Panc1 (cell line): ENCODE results near the gene CYP26C1. TPM values are rescaled to one million over a fixed set of nuclear protein-coding genes. Genes with fewer than 3 reads are reported as not detected.

Experiments
- ATAC-seq: fragments of 200-7000 bp; cut with Tn5 transposase; 2 replicates; pipeline ENCODE4 v1.9.1; 2020; ENCODE audit warnings: mild to moderate bottlenecking, moderate library complexity
- BruUV-seq: library from RNA; stranded (reverse); fragments of 400-500 nt; replicated peaks from 2 replicates; lab custom pipeline; 2021; lab: Mats Ljungman, UMichigan
- CTCF ChIA-PET: fragments of 300-600 bp; sonication (Branson Sonifier 250); formaldehyde crosslinking; loops from one replicate; lab custom pipeline; 2022; ENCODE audit warnings: antibody characterized with exemption; lab: Charles Lee
- POLR2A ChIA-PET: fragments of 300-600 bp; sonication (Branson Sonifier 250); formaldehyde crosslinking; loops from one replicate; lab custom pipeline; 2022; ENCODE audit warnings: antibody characterized with exemption; lab: Charles Lee
- DNase-seq: peaks from one replicate; pipeline ENCODE4 v3.0.0-alpha.2; 2010; ENCODE audit warnings: low read depth, low spot score
- H3K27ac ChIP-seq: 2 replicates; pipeline ENCODE4 v1.5.1; 2011; ENCODE audit warnings: mild to moderate bottlenecking, low read length, inconsistent platforms
- H3K27me3 ChIP-seq: fragments of 200-500 bp; sonication (Bioruptor generic); 2 replicates; pipeline ENCODE4 v1.6.0; 2014; ENCODE audit warnings: low read length, inconsistent platforms; ENCODE audit not compliant: control insufficient read depth, insufficient read depth
- H3K36me3 ChIP-seq: fragments of 200-500 bp; sonication (Bioruptor generic); 2 replicates; pipeline ENCODE4 v1.5.1; 2014; ENCODE audit warnings: inconsistent platforms, mild to moderate bottlenecking, low read length, moderate library complexity; ENCODE audit not compliant: control insufficient read depth, insufficient read depth
- H3K4me1 ChIP-seq: 2 replicates; pipeline ENCODE4 v1.5.1; 2011; ENCODE audit warnings: inconsistent platforms, mild to moderate bottlenecking, low read length, moderate library complexity; ENCODE audit not compliant: control insufficient read depth, insufficient read depth
- H3K4me3 ChIP-seq, 2 experiments: 2 replicates each; pipeline ENCODE4 v1.5.1; 2011 to 2012; ENCODE audit warnings: low read depth in 2 of 2, low read length in 2 of 2, mild to moderate bottlenecking in 2 of 2, inconsistent platforms in 1 of 2, moderate library complexity in 1 of 2
- H3K9me3 ChIP-seq: fragments of 200-500 bp; sonication (Bioruptor generic); 2 replicates; pipeline ENCODE4 v1.5.1; 2014; ENCODE audit warnings: low read depth, mild to moderate bottlenecking, inconsistent platforms, low read length, moderate library complexity; ENCODE audit not compliant: control insufficient read depth, insufficient read depth
- CTCF ChIP-seq: fragments of 450-650 bp; IDR thresholded peaks from 2 replicates; pipeline ENCODE4 v1.5.1; 2017; ENCODE audit warnings: mild to moderate bottlenecking
- POLR2AphosphoS5 ChIP-seq: IDR thresholded peaks from 2 replicates; pipeline ENCODE4 v1.6.1; 2012; ENCODE audit warnings: mild to moderate bottlenecking, low read depth, low read length, moderate library complexity
- REST ChIP-seq, 2 experiments: IDR thresholded peaks; 2 replicates each; pipeline ENCODE4 v1.6.1; 2011 to 2012; ENCODE audit warnings: low read depth in 2 of 2, control low read depth in 1 of 2, low read length in 1 of 2, mild to moderate bottlenecking in 1 of 2, moderate library complexity in 1 of 2; ENCODE audit not compliant: insufficient read depth in 1 of 2
- SIN3A ChIP-seq: IDR thresholded peaks from 2 replicates; pipeline ENCODE4 v1.6.1; 2012; ENCODE audit warnings: low read depth, mild to moderate bottlenecking, low read length, moderate library complexity, borderline replicate concordance; ENCODE audit not compliant: insufficient read depth
- TCF7L2 ChIP-seq: IDR thresholded peaks from 2 replicates; pipeline ENCODE4 v1.6.1; 2011; ENCODE audit warnings: mild to moderate bottlenecking, low read depth, low read length, inconsistent platforms
- in situ Hi-C: cut with HindIII; loops from 2 replicates; pipeline ENCODE4 v1.10.0; 2016; ENCODE audit warnings: low sequenced_read_pairs, low pct_unique_long_range_greater_than_20kb
- intact Hi-C: fragments of 100-400 bp; cut with micrococcal nuclease; formaldehyde crosslinking; loops from one replicate; pipeline ENCODE4 v1.10.0; 2022; ENCODE audit not compliant: unreplicated experiment
- total RNA-seq: library from RNA; stranded (reverse); gene quantifications from one replicate; pipeline ENCODE4 v1.2.1, GENCODE V29; 2021; ENCODE audit not compliant: unreplicated experiment

Gene CYP26C1
- total RNA-seq, 1 experiment from 2014 or later: 1.1 TPM

GRCh38 chr10:93072713-93073538, 12.3 kb downstream of the CYP26C1 start:
- Histone ChIP-seq H3K9me3 (no peaks in the 10 kb centered on the region), H3K27me3 (peaks cover 29% of the 10 kb centered on the region), H3K27ac (no peak overlapping the region), H3K4me1 (peaks cover 13% of the 10 kb centered on the region), H3K4me3 (peak overlapping the region; percentile 42 to 62), H3K36me3 (no peaks in the 10 kb centered on the region)
- TF ChIP-seq TCF7L2 (no peak), REST (IDR thresholded peaks at IDR 0.05; ENCODE audit: insufficient read depth in 1 of 2, low read depth in 2 of 2, low read length in 1 of 2) (no peak), POLR2AphosphoS5 (no peak), SIN3A (no peak), CTCF (no peak)
- in situ Hi-C loops: no loop called here
- peak; percentile 52 for ATAC-seq
- BruUV-seq: no TSS peak
- ChIA-PET POLR2A (no interaction called here), CTCF (interaction anchor here (0.5 to 0.7 kb wide), 2 partner anchors 120 to 309 kb away, joined by 3 to 6 read pairs; no protein-coding TSS in a partner anchor)
- intact Hi-C loops: loop anchor here (10.0 kb wide), 1 partner anchor 188 kb away; no protein-coding TSS in a partner anchor
- no peak for DNase-seq

- ChIA-PET CTCF (no interaction called here), POLR2A (interaction anchor here (0.7 kb wide), 1 partner anchor 10 kb away, joined by 4 read pairs; no protein-coding TSS in a partner anchor)
- ATAC-seq (peak; percentile 13; the same call in 1 of the 2 replicates), DNase-seq (no peak)
- intact Hi-C loops (loop anchor here (10.0 kb wide), 1 partner anchor 189 kb away; no protein-coding TSS in a partner anchor), in situ Hi-C loops (no loop called here)
- H3K9me3 ChIP-seq: no peaks in the 10 kb centered on the region
- TF ChIP-seq REST (IDR thresholded peaks at IDR 0.05; ENCODE audit: insufficient read depth in 1 of 2, low read depth in 2 of 2, low read length in 1 of 2) (no peak), TCF7L2 (peak; percentile 36; the same call in 1 of the 2 replicates)
- no peak within 1 kb of the TSS for H3K27ac ChIP-seq
- BruUV-seq: no TSS peak
- peak within 1 kb of the TSS; percentile 42 to 62 for H3K4me3 ChIP-seq
- H3K36me3 ChIP-seq: no peaks in the 10 kb centered on the region
- peaks cover 13% of the 10 kb centered on the region for H3K4me1 ChIP-seq
- H3K27me3 ChIP-seq: peaks cover 26% of the 10 kb centered on the region
These were observed 13.0 kb downstream of the CYP26C1 start, which contains the start of gene CYP26A1 for GRCh38 chr10:93073539-93074146. Gene CYP26A1 (plus strand): TSS chr10:93073893. CDS start chr10:93073935, 42 bp downstream.
